Activated T-cell treated with anti-CD3 and anti-CD28 coated beads, Interleukin-2, amount 50 U/mL, for 4 hours (primary cell): ENCODE measurements around the gene ZBTB2. TPM values are rescaled to one million over a fixed set of nuclear protein-coding genes. Genes with fewer than 3 reads are reported as not detected.
A peak's percentile ranks its signal among the peaks of the same experiment; 100 is the strongest.
"Not testable (repeated sequence)": the region's sequence is repeated elsewhere in the genome, so short reads cannot be mapped to it uniquely, and the experiment has no call there.

Experiments
- ATAC-seq, 2 donors: fragments of 200-7000 bp; cut with Tn5 transposase; one replicate each; pipeline ENCODE4 v1.10.0; 2021
- DNase-seq: peaks from one replicate; pipeline ENCODE4 v3.0.0-alpha.2; 2020
- H3K27me3 Mint-ChIP-seq: one replicate; pipeline ENCODE4 v1.8.0; 2021; ENCODE audit warnings: low read depth, mixed read lengths
- H3K36me3 Mint-ChIP-seq: one replicate; pipeline ENCODE4 v1.8.0; 2022; ENCODE audit warnings: mixed read lengths; ENCODE audit not compliant: insufficient read depth
- H3K4me1 Mint-ChIP-seq: one replicate; pipeline ENCODE4 v1.8.0; 2021; ENCODE audit warnings: low read depth, mixed read lengths
- H3K4me3 Mint-ChIP-seq: one replicate; pipeline ENCODE4 v1.8.0; 2021; ENCODE audit warnings: mild to moderate bottlenecking, moderate library complexity, mixed read lengths
- H3K9me3 Mint-ChIP-seq: one replicate; pipeline ENCODE4 v1.8.0; 2021; ENCODE audit warnings: mixed read lengths
- total RNA-seq, 3 donors: library from RNA; stranded (reverse); gene quantifications; one replicate each; pipeline ENCODE4 v1.2.1, GENCODE V29; 2021

ZBTB2 gene
- total RNA-seq, 3 donors from 2014 or later = 18.5 to 21.7 (median 19.5) TPM

GRCh38 chr6:151374036-151374683 lies 17.2 kb downstream of the ZBTB2 start:
- peak in 1 of 2 donors; percentile 29 for ATAC-seq
- H3K4me1 Mint-ChIP-seq = peaks cover 69% of the 10 kb centered on the region
- no peaks in the 10 kb centered on the region for H3K27me3 Mint-ChIP-seq
- H3K9me3 Mint-ChIP-seq = no peaks in the 10 kb centered on the region
- peaks cover 18% of the 10 kb centered on the region for H3K36me3 Mint-ChIP-seq
- peak overlapping the region; percentile 66 for H3K4me3 Mint-ChIP-seq
- no peak for DNase-seq

- Mint-ChIP-seq H3K4me1 (peaks cover 57% of the 10 kb centered on the region), H3K36me3 (peaks cover 18% of the 10 kb centered on the region), H3K27me3 (no peaks in the 10 kb centered on the region), H3K4me3 (peak overlapping the region; percentile 20), H3K9me3 (no peaks in the 10 kb centered on the region)
- DNase-seq (no peak), ATAC-seq (peak in 1 of 2 donors; percentile 22)
Measured at GRCh38 chr6:151372164-151372563, 19.2 kb downstream of the ZBTB2 start.

GRCh38 chr6:151370509-151371078 lies 20.8 kb downstream of the ZBTB2 start:
- H3K9me3 Mint-ChIP-seq = no peaks in the 10 kb centered on the region
- H3K27me3 Mint-ChIP-seq = no peaks in the 10 kb centered on the region
- H3K4me3 Mint-ChIP-seq = no peak overlapping the region
- H3K4me1 Mint-ChIP-seq = peaks cover 41% of the 10 kb centered on the region
- ATAC-seq (no peak), DNase-seq (no peak)
- H3K36me3 Mint-ChIP-seq = peaks cover 28% of the 10 kb centered on the region

- H3K9me3 Mint-ChIP-seq = no peaks in the 10 kb centered on the region
- H3K27me3 Mint-ChIP-seq = no peaks in the 10 kb centered on the region
- peaks cover 35% of the 10 kb centered on the region for H3K36me3 Mint-ChIP-seq
- no peaks in the 10 kb centered on the region for H3K4me1 Mint-ChIP-seq
- DNase-seq (no peak), ATAC-seq (no peak)
- no peak overlapping the region for H3K4me3 Mint-ChIP-seq
Measured at GRCh38 chr6:151365233-151365632, 26.1 kb downstream of the ZBTB2 start.

GRCh38 chr6:151359486-151359885 lies 31.9 kb downstream of the ZBTB2 start:
- H3K9me3 Mint-ChIP-seq = no peaks in the 10 kb centered on the region

GRCh38 chr6:151358475-151358874 lies 32.9 kb downstream of the ZBTB2 start:
- ATAC-seq (no peak), DNase-seq (no peak)
- Mint-ChIP-seq H3K27me3 (no peaks in the 10 kb centered on the region), H3K9me3 (no peaks in the 10 kb centered on the region), H3K4me3 (no peak overlapping the region), H3K4me1 (peaks cover 9% of the 10 kb centered on the region), H3K36me3 (peaks cover 17% of the 10 kb centered on the region)

More at GRCh38 chr6:151359486-151359885, 31.9 kb downstream of the ZBTB2 start:
- H3K36me3 Mint-ChIP-seq = peaks cover 20% of the 10 kb centered on the region
- peaks cover 9% of the 10 kb centered on the region for H3K4me1 Mint-ChIP-seq
- H3K4me3 Mint-ChIP-seq = no peak overlapping the region
- no peak for DNase-seq
- H3K27me3 Mint-ChIP-seq = no peaks in the 10 kb centered on the region
- no peak for ATAC-seq

GRCh38 chr6:151357758-151358436 lies 33.5 kb downstream of the ZBTB2 start:
- H3K4me1 Mint-ChIP-seq = peaks cover 9% of the 10 kb centered on the region
- ATAC-seq (no peak), DNase-seq (no peak)
- H3K9me3 Mint-ChIP-seq = no peaks in the 10 kb centered on the region
- H3K4me3 Mint-ChIP-seq = no peak overlapping the region
- no peaks in the 10 kb centered on the region for H3K27me3 Mint-ChIP-seq
- peaks cover 17% of the 10 kb centered on the region for H3K36me3 Mint-ChIP-seq

GRCh38 chr6:151356983-151357382 lies 34.4 kb downstream of the ZBTB2 start:
- H3K36me3 Mint-ChIP-seq = peaks cover 12% of the 10 kb centered on the region
- H3K4me3 Mint-ChIP-seq, H3K4me1 Mint-ChIP-seq, H3K9me3 Mint-ChIP-seq, ATAC-seq, H3K27me3 Mint-ChIP-seq, DNase-seq: not testable (repeated sequence)

GRCh38 chr6:151353795-151354194 lies 37.6 kb downstream of the ZBTB2 start:
- no peaks in the 10 kb centered on the region for H3K9me3 Mint-ChIP-seq
- peaks cover 1% of the 10 kb centered on the region for H3K27me3 Mint-ChIP-seq
- DNase-seq (no peak), ATAC-seq (no peak)
- peaks cover 9% of the 10 kb centered on the region for H3K4me1 Mint-ChIP-seq
- H3K4me3 Mint-ChIP-seq = no peak overlapping the region
- H3K36me3 Mint-ChIP-seq = peaks cover 4% of the 10 kb centered on the region

- Mint-ChIP-seq H3K4me3 (no peak overlapping the region), H3K27me3 (peaks cover 2% of the 10 kb centered on the region), H3K9me3 (no peaks in the 10 kb centered on the region), H3K4me1 (peaks cover under 1% of the 10 kb centered on the region), H3K36me3 (no peaks in the 10 kb centered on the region)
- ATAC-seq = no peak
- no peak for DNase-seq
Measured at GRCh38 chr6:151352410-151353396, 38.7 kb downstream of the ZBTB2 start.

GRCh38 chr6:151351731-151352130 lies 39.6 kb downstream of the ZBTB2 start:
- H3K4me3 Mint-ChIP-seq = no peak overlapping the region
- H3K9me3 Mint-ChIP-seq = no peaks in the 10 kb centered on the region
- no peaks in the 10 kb centered on the region for H3K4me1 Mint-ChIP-seq
- ATAC-seq (no peak), DNase-seq (no peak)
- H3K27me3 Mint-ChIP-seq = peaks cover 2% of the 10 kb centered on the region
- no peaks in the 10 kb centered on the region for H3K36me3 Mint-ChIP-seq

GRCh38 chr6:151351146-151351700 lies 40.1 kb downstream of the ZBTB2 start:
- no peak overlapping the region for H3K4me3 Mint-ChIP-seq

GRCh38 chr6:151350442-151351145 lies 40.8 kb downstream of the ZBTB2 start:
- peaks cover 2% of the 10 kb centered on the region for H3K27me3 Mint-ChIP-seq
- no peaks in the 10 kb centered on the region for H3K4me1 Mint-ChIP-seq
- no peak for DNase-seq
- H3K9me3 Mint-ChIP-seq = no peaks in the 10 kb centered on the region
- H3K4me3 Mint-ChIP-seq = no peak overlapping the region
- no peaks in the 10 kb centered on the region for H3K36me3 Mint-ChIP-seq
- no peak for ATAC-seq

More at GRCh38 chr6:151351146-151351700, 40.1 kb downstream of the ZBTB2 start:
- no peak for DNase-seq
- H3K9me3 Mint-ChIP-seq = no peaks in the 10 kb centered on the region
- no peaks in the 10 kb centered on the region for H3K4me1 Mint-ChIP-seq
- no peaks in the 10 kb centered on the region for H3K36me3 Mint-ChIP-seq
- H3K27me3 Mint-ChIP-seq = peaks cover 2% of the 10 kb centered on the region
- no peak for ATAC-seq
